CD4-positive, alpha-beta T cell (primary cell): Measurements from ENCODE around the gene TXNDC12. TPM values are rescaled to one million over a fixed set of nuclear protein-coding genes. Genes with fewer than 3 reads are reported as not detected.

Experiments used
- ATAC-seq: fragments of 200-7000 bp; cut with Tn5 transposase; one replicate; pipeline ENCODE4 v1.10.0; 2022; ENCODE audit warnings: mild to moderate bottlenecking; ENCODE audit not compliant: poor library complexity
- CTCF ChIA-PET: fragments of 350-600 bp; sonication (Branson Sonifier 250); formaldehyde crosslinking; loops from one replicate; lab custom pipeline; 2021; ENCODE audit warnings: antibody characterized with exemption, inconsistent platforms; lab: Charles Lee
- POLR2A ChIA-PET: fragments of 350-600 bp; sonication (Branson Sonifier 250); formaldehyde crosslinking; loops from one replicate; lab custom pipeline; 2021; ENCODE audit warnings: antibody characterized with exemption, inconsistent platforms; lab: Charles Lee
- DNase-seq, 14 experiments: peaks; one replicate each; pipeline ENCODE4 v3.0.0-alpha.2; 2013 to 2020; ENCODE audit warnings: mixed read lengths in 2 of 14
- H3K27ac ChIP-seq, 2 donors: one replicate each; pipeline versions ENCODE4 v1.5.1 to v1.7.0; 2013; ENCODE audit warnings: low read length in 2 of 2, low read depth in 1 of 2, mild to moderate bottlenecking in 1 of 2
- H3K27me3 ChIP-seq, 2 experiments: 1 replicate in 1 of 2; 2 replicates in 1 of 2; pipeline versions ENCODE4 v1.6.1 to v1.7.0; 2013; ENCODE audit warnings: low read length in 2 of 2, control low read depth in 1 of 2, mild to moderate bottlenecking in 1 of 2, moderate library complexity in 1 of 2; ENCODE audit not compliant: insufficient read depth in 2 of 2, control insufficient read depth in 1 of 2
- H3K36me3 ChIP-seq: one replicate; pipeline ENCODE4 v1.6.1; 2013; ENCODE audit warnings: low read length, control low read depth; ENCODE audit not compliant: insufficient read depth
- H3K4me1 ChIP-seq: one replicate; pipeline ENCODE4 v1.6.1; 2013; ENCODE audit warnings: low read length, control low read depth; ENCODE audit not compliant: insufficient read depth
- H3K4me3 ChIP-seq: one replicate; pipeline ENCODE4 v1.5.1; 2013; ENCODE audit warnings: mild to moderate bottlenecking, low read length, moderate library complexity
- H3K9me3 ChIP-seq, 2 experiments: 1 replicate in 1 of 2; 2 replicates in 1 of 2; pipeline versions ENCODE4 v1.6.1 to v1.7.0; 2013; ENCODE audit warnings: low read length in 2 of 2, mild to moderate bottlenecking in 2 of 2, control low read depth in 1 of 2, moderate library complexity in 1 of 2; ENCODE audit not compliant: control insufficient read depth in 1 of 2, insufficient read depth in 1 of 2
- H3K27ac Mint-ChIP-seq: one replicate; pipeline ENCODE4 v1.8.0; 2020; ENCODE audit warnings: mixed read lengths
- H3K27me3 Mint-ChIP-seq: one replicate; pipeline ENCODE4 v1.8.0; 2021; ENCODE audit warnings: mixed read lengths
- H3K36me3 Mint-ChIP-seq: one replicate; pipeline ENCODE4 v1.8.0; 2021; ENCODE audit warnings: low read depth, mixed read lengths
- H3K4me1 Mint-ChIP-seq: one replicate; pipeline ENCODE4 v1.8.0; 2021; ENCODE audit warnings: low read depth, mixed read lengths
- H3K4me3 Mint-ChIP-seq: one replicate; pipeline ENCODE4 v1.8.0; 2020; ENCODE audit warnings: mild to moderate bottlenecking, mixed read lengths
- H3K9me3 Mint-ChIP-seq: one replicate; pipeline ENCODE4 v1.8.0; 2020; ENCODE audit warnings: mixed read lengths
- CTCF ChIP-seq: fragments of 200-600 bp; IDR thresholded peaks from one replicate; pipeline ENCODE4 v1.8.0; 2022; ENCODE audit warnings: antibody characterized with exemption, mild to moderate bottlenecking
- intact Hi-C, 2 experiments: fragments of 100-400 bp; cut with DNase I in 1 of 2; cut with micrococcal nuclease in 1 of 2; formaldehyde crosslinking; loops; one replicate each; pipeline versions ENCODE4 v1.15.1 to v1.9.0; 2023 to 2025; cut with DNase I, micrococcal nuclease
- total RNA-seq, 174 experiments: library from RNA in 2 of 174; stranded (reverse) in 2 of 174; gene quantifications; one replicate each; pipeline ENCODE4 v1.2.3 and lab custom pipeline; 2021 to 2026

The TXNDC12 gene
- total RNA-seq, 2 experiments from 2014 or later, result 14.3 to 15.4 TPM

- Histone ChIP-seq H3K4me3 (no peak overlapping the region), H3K27ac (no peak overlapping the region), H3K9me3 (no peaks in the 10 kb centered on the region), H3K27me3 (no peaks in the 10 kb centered on the region), H3K4me1 (peaks cover 26% of the 10 kb centered on the region), H3K36me3 (peaks cover 27% of the 10 kb centered on the region)
- peaks cover 68% of the 10 kb centered on the region for H3K4me1 Mint-ChIP-seq
- TF ChIP-seq CTCF, result no peak
- ChIA-PET POLR2A (interaction anchor here (1.1 kb wide), 1 partner anchor 24 kb away, joined by 3 read pairs; the partner anchor contains the start of gene KTI12), CTCF (no interaction called here)
- DNase-seq (no peak), ATAC-seq (no peak)
- peak overlapping the region; percentile 97 for H3K4me3 Mint-ChIP-seq
- peaks cover 48% of the 10 kb centered on the region for H3K36me3 Mint-ChIP-seq
- no peaks in the 10 kb centered on the region for H3K9me3 Mint-ChIP-seq
- no peaks in the 10 kb centered on the region for H3K27me3 Mint-ChIP-seq
- peak overlapping the region; percentile 92 for H3K27ac Mint-ChIP-seq
- intact Hi-C loops, result loop anchor here in 1 of 2 experiments (5.0 to 10.0 kb wide), 8 partner anchors 84 to 1887 kb away; partner anchors contain the start of genes CC2D1B, CPT2, EPS15 and IFT25
Observed at GRCh38 chr1:52057876-52058415, 3.0 kb upstream of the TXNDC12 start.

- DNase-seq, result peak in 1 of 14 experiments; percentile 12
Observed at GRCh38 chr1:52057255-52057654, 2.3 kb upstream of the TXNDC12 start.

GRCh38 chr1:52056937-52057231 lies 1.9 kb upstream of the TXNDC12 start:
- peak overlapping the region; percentile 97 for H3K4me3 Mint-ChIP-seq
- peaks cover 46% of the 10 kb centered on the region for H3K36me3 Mint-ChIP-seq
- H3K36me3 ChIP-seq, result peaks cover 19% of the 10 kb centered on the region
- intact Hi-C loops, result loop anchor here (1.0 to 10.0 kb wide), 9 partner anchors 24 to 1888 kb away; partner anchors contain the start of genes CC2D1B (in 1 of the 2), CPT2 (in 1 of the 2), EPS15 (in 1 of the 2) and IFT25 (in 1 of the 2)
- H3K4me1 Mint-ChIP-seq, result peaks cover 70% of the 10 kb centered on the region
- ATAC-seq (no peak), DNase-seq (peak in 1 of 14 experiments; percentile 63)
- H3K27ac Mint-ChIP-seq, result peak overlapping the region; percentile 92
- TF ChIP-seq CTCF, result no peak
- ChIA-PET CTCF (no interaction called here), POLR2A (interaction anchor here (0.6 to 3.3 kb wide), 10 partner anchors 8 to 347 kb away, joined by 3 to 63 read pairs (median 5); partner anchors contain the start of genes CC2D1B, KTI12, ORC1 and PRPF38A)
- no peaks in the 10 kb centered on the region for H3K9me3 ChIP-seq
- no peaks in the 10 kb centered on the region for H3K27me3 ChIP-seq
- H3K9me3 Mint-ChIP-seq, result no peaks in the 10 kb centered on the region
- peak overlapping the region; percentile 88 for H3K4me3 ChIP-seq
- H3K27me3 Mint-ChIP-seq, result no peaks in the 10 kb centered on the region
- peaks cover 26% of the 10 kb centered on the region for H3K4me1 ChIP-seq
- peak overlapping the region; percentile 83 to 84 for H3K27ac ChIP-seq

More at GRCh38 chr1:52057255-52057654, 2.3 kb upstream of the TXNDC12 start:
- POLR2A ChIA-PET, result interaction anchor here (0.6 to 3.3 kb wide), 6 partner anchors 8 to 347 kb away, joined by 3 to 63 read pairs (median 4); partner anchors contain the start of genes KTI12, ORC1 and PRPF38A
- peak overlapping the region; percentile 97 for H3K4me3 Mint-ChIP-seq
- H3K4me1 Mint-ChIP-seq, result peaks cover 66% of the 10 kb centered on the region
- H3K27ac ChIP-seq, result peak overlapping the region in 1 of 2 donors; percentile 83
- H3K4me3 ChIP-seq, result peak overlapping the region; percentile 88
- H3K9me3 Mint-ChIP-seq, result no peaks in the 10 kb centered on the region
- intact Hi-C loops, result loop anchor here in 1 of 2 experiments (5.0 to 10.0 kb wide), 8 partner anchors 85 to 1888 kb away; partner anchors contain the start of genes CC2D1B, CPT2, EPS15 and IFT25
- H3K27me3 ChIP-seq, result no peaks in the 10 kb centered on the region
- H3K36me3 Mint-ChIP-seq, result peaks cover 46% of the 10 kb centered on the region
- no peaks in the 10 kb centered on the region for H3K9me3 ChIP-seq
- H3K36me3 ChIP-seq, result peaks cover 20% of the 10 kb centered on the region
- H3K4me1 ChIP-seq, result peaks cover 26% of the 10 kb centered on the region
- no peak for TF ChIP-seq CTCF
- no peaks in the 10 kb centered on the region for H3K27me3 Mint-ChIP-seq
- CTCF ChIA-PET, result no interaction called here
- peak overlapping the region; percentile 92 for H3K27ac Mint-ChIP-seq
- ATAC-seq, result no peak
